Fibroblast of pulmonary artery (primary cell): ENCODE data around the gene RSRC2.

Experiments
- DNase-seq: peaks from one replicate; pipeline ENCODE4 v3.0.0-alpha.2; 2010; ENCODE audit warnings: low read depth
- H3K4me3 ChIP-seq: replicated peaks from 2 replicates; pipeline ENCODE4 v1.5.1; 2011; ENCODE audit warnings: low read depth, mild to moderate bottlenecking, control low read depth, low read length, moderate library complexity
- CTCF ChIP-seq: IDR thresholded peaks from 2 replicates; pipeline ENCODE4 v1.5.1; 2011; ENCODE audit warnings: mild to moderate bottlenecking, control low read depth, low read length, inconsistent platforms; ENCODE audit errors: missing control alignments

The RSRC2 gene

GRCh38 chr12:122533856-122534255 lies 7.1 kb upstream of the RSRC2 start:
- DNase-seq: peak; percentile 60
- no peak for TF ChIP-seq CTCF
- H3K4me3 ChIP-seq: no peak overlapping the region

- H3K4me3 ChIP-seq: no peak overlapping the region
- no peak for TF ChIP-seq CTCF
- DNase-seq: no peak
These were observed 2.3 kb upstream of the RSRC2 start for GRCh38 chr12:122528992-122529391.

GRCh38 chr12:122528582-122528981 lies 1.8 kb upstream of the RSRC2 start:
- no peak for TF ChIP-seq CTCF
- no peak overlapping the region for H3K4me3 ChIP-seq
- DNase-seq: no peak

GRCh38 chr12:122527478-122527944 lies 775 bp upstream of the RSRC2 start:
- DNase-seq: no peak
- peak overlapping the region; percentile 100 for H3K4me3 ChIP-seq
- no peak for TF ChIP-seq CTCF

- peak overlapping the region; percentile 38 for H3K4me3 ChIP-seq
- no peak for TF ChIP-seq CTCF
- DNase-seq: no peak
These were observed 2.7 kb downstream of the RSRC2 start for GRCh38 chr12:122523846-122524718.

- H3K4me3 ChIP-seq: peak overlapping the region; percentile 1
- peak; percentile 64 for DNase-seq
These were observed 3.5 kb downstream of the RSRC2 start for GRCh38 chr12:122523280-122523679.

More at GRCh38 chr12:122523280-122523679, 3.5 kb downstream of the RSRC2 start:
- no peak for TF ChIP-seq CTCF
